Kidney (tissue), 14 donors: Measurements from ENCODE around the gene VPS52. TPM values are rescaled to one million over a fixed set of nuclear protein-coding genes. Genes with fewer than 3 reads are reported as not detected.

Experiments
- DNase-seq, 5 donors: peaks; one replicate each; pipeline ENCODE4 v3.0.0-alpha.2; 2013 to 2020
- FAIRE-seq: peaks from 2 replicates; lab custom pipeline; 2012; peaks lifted over from hg19 to GRCh38; lab: Jason Lieb, UNC
- H3K27ac ChIP-seq, 2 donors: one replicate each; pipeline ENCODE4 v1.7.0; 2013; ENCODE audit warnings: low read depth in 2 of 2, low read length in 2 of 2, inconsistent platforms in 1 of 2
- H3K27me3 ChIP-seq: one replicate; pipeline ENCODE4 v1.7.1; 2013; ENCODE audit warnings: low read length, inconsistent platforms; ENCODE audit not compliant: control insufficient read depth, insufficient read depth
- H3K36me3 ChIP-seq, 3 donors: one replicate each; pipeline versions ENCODE4 v1.7.0 to v1.7.1; 2013; ENCODE audit warnings: low read length in 3 of 3, control low read depth in 1 of 3, inconsistent platforms in 1 of 3; ENCODE audit not compliant: insufficient read depth in 3 of 3, control insufficient read depth in 2 of 3
- H3K4me1 ChIP-seq, 3 donors: one replicate each; pipeline versions ENCODE4 v1.7.0 to v1.7.1; 2013; ENCODE audit warnings: low read length in 3 of 3, inconsistent platforms in 1 of 3, low read depth in 1 of 3; ENCODE audit not compliant: control insufficient read depth in 2 of 3, insufficient read depth in 2 of 3
- H3K4me3 ChIP-seq, 3 donors: one replicate each; pipeline versions ENCODE4 v1.7.0 to v1.8.1; 2013; ENCODE audit warnings: low read length in 3 of 3, control low read depth in 1 of 3, inconsistent platforms in 1 of 3
- H3K9ac ChIP-seq, 3 donors: one replicate each; pipeline versions ENCODE4 v1.7.0 to v1.7.1; 2013; ENCODE audit warnings: low read length in 3 of 3, control low read depth in 1 of 3, inconsistent platforms in 1 of 3
- H3K9me3 ChIP-seq, 3 donors: one replicate each; pipeline versions ENCODE4 v1.7.0 to v1.7.1; 2013; ENCODE audit warnings: low read length in 3 of 3, control low read depth in 1 of 3, inconsistent platforms in 1 of 3; ENCODE audit not compliant: control insufficient read depth in 2 of 3, insufficient read depth in 1 of 3
- CTCF ChIP-seq: IDR thresholded peaks from 3 replicates; pipeline ENCODE4 v1.5.1; 2012; ENCODE audit warnings: mild to moderate bottlenecking, moderate library complexity, borderline replicate concordance; ENCODE audit not compliant: insufficient read depth; ENCODE audit errors: extremely low read depth
- intact Hi-C: fragments of 100-400 bp; cut with DNase I; formaldehyde crosslinking; loops from one replicate; pipeline ENCODE4 v1.11.1; 2022
- polyA plus RNA-seq: library from polyadenylated mRNA; stranded (reverse); fragments of 350-450 nt; fragmentation: Illumina TruSeq; extraction: RNeasy Lipid Tissue Mini Kit (QIAGEN cat#74804); gene quantifications from one replicate; pipeline ENCODE4 v1.2.3, GENCODE V29; 2014; ENCODE audit warnings: low read depth, low replicate concordance; ENCODE audit not compliant: insufficient read depth
- total RNA-seq: library from RNA; stranded (reverse); fragmentation: NEBNext Ultra II Directional; extraction: Animal tissue kit (Norgen Biotek cat#: 25700); gene quantifications from one replicate; pipeline ENCODE4 v1.2.1, GENCODE V29; 2021
- donor health status: control.
- donor health status: control.
- donor health status: control.
- donor health status: control.
- donor health status: control.
- donor health status: DM: yes; HTN: yes; CAD: no.
- donor health status: Normal renal cell carcinoma (clear cell type).

VPS52 gene
- total and polyA plus RNA-seq, 2 donors from 2014 or later: 35.8 to 64.4 TPM

GRCh38 chr6:33241968-33242367 is 29.7 kb downstream of the VPS52 start:
- Histone ChIP-seq H3K27ac (no peak overlapping the region), H3K4me3 (no peak overlapping the region), H3K9me3 (no peaks in the 10 kb centered on the region), H3K36me3 (no peaks in the 10 kb centered on the region), H3K27me3 (no peaks in the 10 kb centered on the region), H3K9ac (no peak overlapping the region), H3K4me1 (no peaks in the 10 kb centered on the region)
- no peak for TF ChIP-seq CTCF
- intact Hi-C loops: no loop called here
- no peak for DNase-seq
- FAIRE-seq: no peak

- DNase-seq: peak in 4 of 5 donors; percentile 22 to 42 (median 30)
Observed at GRCh38 chr6:33237741-33238140, 33.9 kb downstream of the VPS52 start.

DNA sequence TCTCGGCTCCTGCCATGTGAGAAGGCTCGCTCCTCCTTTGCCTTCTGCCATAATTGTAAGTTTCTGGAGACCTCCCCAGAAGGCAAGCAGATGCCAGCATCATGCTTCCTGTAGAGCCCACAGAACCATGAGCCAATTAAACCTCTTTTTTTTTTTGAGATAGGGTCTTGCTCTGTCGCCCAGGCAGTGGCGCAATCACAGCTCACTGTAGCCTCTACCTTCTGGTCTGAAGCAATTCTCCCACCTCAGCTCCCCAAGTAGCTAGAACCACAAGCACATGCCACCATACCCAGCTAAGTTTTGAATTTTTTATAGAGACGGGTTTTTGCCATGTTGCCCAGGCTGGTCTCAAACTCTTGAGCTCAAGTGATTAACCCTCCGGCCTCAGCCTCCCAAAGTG is 34.8 kb downstream of the VPS52 start:
- no peaks in the 10 kb centered on the region for H3K9me3 ChIP-seq
- H3K27me3 ChIP-seq: no peaks in the 10 kb centered on the region
- no peak overlapping the region for H3K9ac ChIP-seq
- no peaks in the 10 kb centered on the region for H3K36me3 ChIP-seq
- FAIRE-seq (no peak), DNase-seq (no peak)
- H3K27ac ChIP-seq: no peak overlapping the region
- no peak overlapping the region for H3K4me3 ChIP-seq
- intact Hi-C loops: no loop called here
- no peak for TF ChIP-seq CTCF
- H3K4me1 ChIP-seq: no peaks in the 10 kb centered on the region

More at GRCh38 chr6:33237741-33238140, 33.9 kb downstream of the VPS52 start:
- Histone ChIP-seq H3K4me1 (no peaks in the 10 kb centered on the region), H3K9ac (no peak overlapping the region), H3K27me3 (no peaks in the 10 kb centered on the region), H3K4me3 (no peak overlapping the region), H3K9me3 (no peaks in the 10 kb centered on the region), H3K36me3 (no peaks in the 10 kb centered on the region), H3K27ac (no peak overlapping the region)
- FAIRE-seq: no peak
- no peak for TF ChIP-seq CTCF
- intact Hi-C loops: no loop called here

GRCh38 chr6:33236328-33236727 is 35.3 kb downstream of the VPS52 start:
- intact Hi-C loops: no loop called here
- DNase-seq (no peak), FAIRE-seq (no peak)
- no peak for TF ChIP-seq CTCF
- Histone ChIP-seq H3K4me3 (no peak overlapping the region), H3K4me1 (no peaks in the 10 kb centered on the region), H3K9me3 (no peaks in the 10 kb centered on the region), H3K9ac (no peak overlapping the region), H3K36me3 (no peaks in the 10 kb centered on the region), H3K27ac (no peak overlapping the region), H3K27me3 (no peaks in the 10 kb centered on the region)
